H9 (cell line): ENCODE data around the gene UMOD. TPM values are rescaled to one million over a fixed set of nuclear protein-coding genes. Genes with fewer than 3 reads are reported as not detected.

Experiments used
- DNase-seq: peaks from one replicate; pipeline ENCODE4 v3.0.0-alpha.2; 2017
- H2AFZ ChIP-seq: one replicate; pipeline ENCODE4 v1.6.1; 2013; ENCODE audit warnings: mild to moderate bottlenecking, low read length, control low read depth, moderate library complexity
- H2AK5ac ChIP-seq: 2 replicates; pipeline ENCODE4 v1.6.1; 2013; ENCODE audit warnings: low read length, control low read depth, mixed read lengths; ENCODE audit not compliant: insufficient read length
- H2BK120ac ChIP-seq: one replicate; pipeline ENCODE4 v1.6.1; 2013; ENCODE audit warnings: low read depth, mild to moderate bottlenecking, low read length, control low read depth, inconsistent platforms; ENCODE audit not compliant: poor library complexity, severe bottlenecking
- H2BK12ac ChIP-seq: 2 replicates; pipeline ENCODE4 v1.6.1; 2013; ENCODE audit warnings: low read length, control low read depth, mixed read lengths, low read depth; ENCODE audit not compliant: insufficient read length
- H2BK15ac ChIP-seq: 2 replicates; pipeline ENCODE4 v1.6.1; 2013; ENCODE audit warnings: low read depth, low read length, control low read depth
- H2BK20ac ChIP-seq: one replicate; pipeline ENCODE4 v1.6.1; 2013; ENCODE audit warnings: low read depth, mild to moderate bottlenecking, low read length, control low read depth, inconsistent platforms; ENCODE audit not compliant: poor library complexity, severe bottlenecking
- H2BK5ac ChIP-seq: 2 replicates; pipeline ENCODE4 v1.6.1; 2013; ENCODE audit warnings: low read length, control low read depth, mixed read lengths; ENCODE audit not compliant: insufficient read length
- H3K14ac ChIP-seq: 2 replicates; pipeline ENCODE4 v1.6.1; 2013; ENCODE audit warnings: low read length, control low read depth; ENCODE audit not compliant: insufficient read depth
- H3K18ac ChIP-seq: 2 replicates; pipeline ENCODE4 v1.6.1; 2013; ENCODE audit warnings: low read depth, mild to moderate bottlenecking, mixed read lengths, low read length, control low read depth; ENCODE audit not compliant: insufficient read length
- H3K23ac ChIP-seq: 2 replicates; pipeline ENCODE4 v1.6.1; 2013; ENCODE audit warnings: low read length, control low read depth, mixed read lengths, low read depth; ENCODE audit not compliant: insufficient read length
- H3K23me2 ChIP-seq: 2 replicates; pipeline ENCODE4 v1.6.1; 2013; ENCODE audit warnings: low read depth, mild to moderate bottlenecking, mixed read lengths, low read length, control low read depth; ENCODE audit not compliant: insufficient read length, poor library complexity, severe bottlenecking
- H3K27ac ChIP-seq: 2 replicates; pipeline ENCODE4 v1.5.1; 2013; ENCODE audit warnings: low read length, control low read depth, mixed read lengths, low read depth; ENCODE audit not compliant: insufficient read length
- H3K27me3 ChIP-seq: 2 replicates; pipeline ENCODE4 v1.6.1; 2013; ENCODE audit warnings: low read length, control low read depth, inconsistent platforms; ENCODE audit not compliant: insufficient read depth
- H3K4ac ChIP-seq: 2 replicates; pipeline ENCODE4 v1.6.1; 2013; ENCODE audit warnings: low read depth, mild to moderate bottlenecking, control low read depth, inconsistent platforms, low read length, moderate library complexity
- H3K4me1 ChIP-seq: 2 replicates; pipeline ENCODE4 v1.6.1; 2013; ENCODE audit warnings: low read length, control low read depth, inconsistent platforms; ENCODE audit not compliant: insufficient read depth
- H3K4me2 ChIP-seq: 2 replicates; pipeline ENCODE4 v1.6.1; 2013; ENCODE audit warnings: low read length, control low read depth, mixed read lengths; ENCODE audit not compliant: insufficient read length, insufficient read depth
- H3K56ac ChIP-seq: 2 replicates; pipeline ENCODE4 v1.6.1; 2013; ENCODE audit warnings: low read depth, mild to moderate bottlenecking, mixed read lengths, low read length, control low read depth; ENCODE audit not compliant: insufficient read length
- H3K79me1 ChIP-seq: 2 replicates; pipeline ENCODE4 v1.6.1; 2013; ENCODE audit warnings: low read depth, mild to moderate bottlenecking, moderate library complexity, low read length, control low read depth, inconsistent platforms; ENCODE audit not compliant: insufficient read depth, poor library complexity, severe bottlenecking
- H3K79me2 ChIP-seq: 2 replicates; pipeline ENCODE4 v1.6.1; 2013; ENCODE audit warnings: low read length, control low read depth, inconsistent platforms; ENCODE audit not compliant: insufficient read depth
- H3K9ac ChIP-seq: 2 replicates; pipeline ENCODE4 v1.6.1; 2013; ENCODE audit warnings: low read length, control low read depth, mixed read lengths; ENCODE audit not compliant: insufficient read length; ENCODE audit errors: extremely low read depth
- H3K9me3 ChIP-seq: one replicate; pipeline ENCODE4 v1.6.1; 2013; ENCODE audit warnings: low read depth, low read length, inconsistent platforms; ENCODE audit not compliant: control insufficient read depth
- H3T11ph ChIP-seq: one replicate; pipeline ENCODE4 v1.6.1; 2013; ENCODE audit warnings: mild to moderate bottlenecking, low read length, control low read depth, inconsistent platforms
- H4K20me1 ChIP-seq: one replicate; pipeline ENCODE4 v1.6.1; 2013; ENCODE audit not compliant: control insufficient read depth, insufficient read length, insufficient read depth
- H4K5ac ChIP-seq: 2 replicates; pipeline ENCODE4 v1.6.1; 2013; ENCODE audit warnings: low read depth, mild to moderate bottlenecking, mixed read lengths, low read length, control low read depth; ENCODE audit not compliant: insufficient read length
- H4K8ac ChIP-seq: replicated peaks from 2 replicates; pipeline ENCODE4 v1.6.1; 2013; ENCODE audit warnings: low read length, control low read depth, mixed read lengths, low read depth; ENCODE audit not compliant: insufficient read length
- H4K91ac ChIP-seq: 2 replicates; pipeline ENCODE4 v1.6.1; 2013; ENCODE audit warnings: low read depth, mild to moderate bottlenecking, moderate library complexity, mixed read lengths, low read length, control low read depth; ENCODE audit not compliant: insufficient read length
- H3K27ac Mint-ChIP-seq, 3 experiments: 2 replicates in 2 of 3; 3 replicates in 1 of 3; pipeline ENCODE4 v1.8.0; 2020 to 2021; ENCODE audit warnings: mixed read lengths in 3 of 3, mild to moderate bottlenecking in 1 of 3, moderate library complexity in 1 of 3
- H3K27me3 Mint-ChIP-seq: 2 replicates; pipeline ENCODE4 v1.8.0; 2021; ENCODE audit warnings: low read depth, mild to moderate bottlenecking, moderate library complexity, mixed read lengths
- H3K36me3 Mint-ChIP-seq, 3 experiments: 2 replicates in 2 of 3; 3 replicates in 1 of 3; pipeline ENCODE4 v1.8.0; 2020 to 2021; ENCODE audit warnings: low read depth in 3 of 3, mixed read lengths in 3 of 3; ENCODE audit not compliant: insufficient read depth in 1 of 3
- H3K4me1 Mint-ChIP-seq, 2 experiments: 2 replicates each; pipeline ENCODE4 v1.8.0; 2020; ENCODE audit warnings: mixed read lengths in 2 of 2
- H3K4me3 Mint-ChIP-seq, 2 experiments: 2 replicates in 1 of 2; 3 replicates in 1 of 2; pipeline ENCODE4 v1.8.0; 2020 to 2021; ENCODE audit warnings: mild to moderate bottlenecking in 2 of 2, mixed read lengths in 2 of 2, moderate library complexity in 1 of 2
- H3K9me3 Mint-ChIP-seq, 2 experiments: 2 replicates in 1 of 2; 3 replicates in 1 of 2; pipeline ENCODE4 v1.8.0; 2020; ENCODE audit warnings: mild to moderate bottlenecking in 2 of 2, mixed read lengths in 2 of 2, moderate library complexity in 1 of 2
- WGBS: extraction: QIAGEN DNeasy Blood & Tissue Kit; methylation state at CpG from one replicate; pipeline ENCODE4 v1.1.7; 2013; ENCODE audit warnings: missing lambda C conversion rate, low lambda C conversion rate, mixed read lengths; ENCODE audit not compliant: insufficient read length; ENCODE audit errors: extremely low coverage; 5-methylcytosine and 5-hydroxymethylcytosine counted together
- total RNA-seq: library from RNA; stranded (reverse); gene quantifications from 2 replicates; pipeline ENCODE4 v1.2.1, GENCODE V29; 2021
- TF ChIP-seq, protein P1 (sequence below): fragments of 200-600 bp; sonication (generic); conservative IDR thresholded peaks from 3 replicates; pipeline ENCODE4 v1.8.0; 2021; ENCODE audit warnings: antibody characterized with exemption, mild to moderate bottlenecking

The UMOD gene
- total RNA-seq, 1 experiment from 2014 or later = not detected

GRCh38 chr16:20303012-20303411, 49.5 kb downstream of the UMOD start:
- H3T11ph ChIP-seq = no peak overlapping the region
- H2BK5ac ChIP-seq = no peak overlapping the region
- H2BK15ac ChIP-seq = no peak overlapping the region
- no peaks in the 10 kb centered on the region for H3K36me3 Mint-ChIP-seq
- H3K4ac ChIP-seq = no peak overlapping the region
- no peak overlapping the region for H3K56ac ChIP-seq
- H3K18ac ChIP-seq = no peak overlapping the region
- no peaks in the 10 kb centered on the region for H3K4me1 ChIP-seq
- H3K4me3 Mint-ChIP-seq = no peak overlapping the region
- H3K4me2 ChIP-seq = no peak overlapping the region
- no peak overlapping the region for H2BK20ac ChIP-seq
- H2BK12ac ChIP-seq = no peak overlapping the region
- H3K27ac ChIP-seq = no peak overlapping the region
- H4K8ac ChIP-seq = no peak overlapping the region
- H2BK120ac ChIP-seq = no peak overlapping the region
- no peak overlapping the region for H3K27ac Mint-ChIP-seq
- H3K4me1 Mint-ChIP-seq = peaks cover 4% of the 10 kb centered on the region in 2 experiments; a peak in 2 of 4 replicates
- no peak for DNase-seq
- no peaks in the 10 kb centered on the region for H3K79me1 ChIP-seq
- no peak overlapping the region for H3K23ac ChIP-seq
- H3K9me3 ChIP-seq = no peaks in the 10 kb centered on the region
- H3K79me2 ChIP-seq = no peaks in the 10 kb centered on the region
- H3K14ac ChIP-seq = no peak overlapping the region
- no peaks in the 10 kb centered on the region for H3K23me2 ChIP-seq
- no peak overlapping the region for H4K5ac ChIP-seq
- H2AFZ ChIP-seq = no peak overlapping the region
- no peaks in the 10 kb centered on the region for H4K20me1 ChIP-seq
- H3K27me3 Mint-ChIP-seq = peaks cover 3% of the 10 kb centered on the region
- no peaks in the 10 kb centered on the region for H3K9me3 Mint-ChIP-seq
- H3K9ac ChIP-seq = no peak overlapping the region
- H4K91ac ChIP-seq = no peak overlapping the region
- no peak overlapping the region for H2AK5ac ChIP-seq
- H3K27me3 ChIP-seq = no peaks in the 10 kb centered on the region
- TF ChIP-seq, protein P1, sequence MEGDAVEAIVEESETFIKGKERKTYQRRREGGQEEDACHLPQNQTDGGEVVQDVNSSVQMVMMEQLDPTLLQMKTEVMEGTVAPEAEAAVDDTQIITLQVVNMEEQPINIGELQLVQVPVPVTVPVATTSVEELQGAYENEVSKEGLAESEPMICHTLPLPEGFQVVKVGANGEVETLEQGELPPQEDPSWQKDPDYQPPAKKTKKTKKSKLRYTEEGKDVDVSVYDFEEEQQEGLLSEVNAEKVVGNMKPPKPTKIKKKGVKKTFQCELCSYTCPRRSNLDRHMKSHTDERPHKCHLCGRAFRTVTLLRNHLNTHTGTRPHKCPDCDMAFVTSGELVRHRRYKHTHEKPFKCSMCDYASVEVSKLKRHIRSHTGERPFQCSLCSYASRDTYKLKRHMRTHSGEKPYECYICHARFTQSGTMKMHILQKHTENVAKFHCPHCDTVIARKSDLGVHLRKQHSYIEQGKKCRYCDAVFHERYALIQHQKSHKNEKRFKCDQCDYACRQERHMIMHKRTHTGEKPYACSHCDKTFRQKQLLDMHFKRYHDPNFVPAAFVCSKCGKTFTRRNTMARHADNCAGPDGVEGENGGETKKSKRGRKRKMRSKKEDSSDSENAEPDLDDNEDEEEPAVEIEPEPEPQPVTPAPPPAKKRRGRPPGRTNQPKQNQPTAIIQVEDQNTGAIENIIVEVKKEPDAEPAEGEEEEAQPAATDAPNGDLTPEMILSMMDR = no peak
- WGBS = no CpG with 5 or more reads among the region's 4 CpGs
